Right lobe of liver (tissue), 6 donors: Measurements from ENCODE around the gene RUNX2. TPM values are rescaled to one million over a fixed set of nuclear protein-coding genes. Genes with fewer than 3 reads are reported as not detected.

ENCODE experiments used
- ATAC-seq, 4 donors: fragments of 200-7000 bp; cut with Tn5 transposase; one replicate each; pipeline ENCODE4 v1.9.1; 2020; ENCODE audit warnings: mild to moderate bottlenecking in 4 of 4, moderate library complexity in 4 of 4
- DNase-seq, 3 donors: peaks; one replicate each; pipeline ENCODE4 v3.0.0-alpha.2; 2020
- H3K27ac ChIP-seq, 3 donors: fragments of 200-600 bp; one replicate each; pipeline ENCODE4 v1.8.0; 2022
- H3K27me3 ChIP-seq, 2 donors: fragments of 200-600 bp; one replicate each; pipeline ENCODE4 v1.8.0; 2022
- H3K36me3 ChIP-seq, 4 donors: fragments of 200-600 bp; sonication (generic) in 1 of 4; one replicate each; pipeline versions ENCODE4 v1.5.1 to v1.8.0; 2017 to 2022; ENCODE audit warnings: control low read depth in 1 of 4
- H3K4me1 ChIP-seq, 4 donors: fragments of 200-600 bp; sonication (generic) in 1 of 4; one replicate each; pipeline versions ENCODE4 v1.5.1 to v1.8.0; 2017 to 2022; ENCODE audit warnings: control low read depth in 1 of 4
- H3K4me3 ChIP-seq, 3 donors: fragments of 200-600 bp; one replicate each; pipeline ENCODE4 v1.8.0; 2022
- H3K9me3 ChIP-seq, 4 donors: fragments of 200-600 bp; sonication (generic) in 1 of 4; one replicate each; pipeline versions ENCODE4 v1.5.1 to v1.8.0; 2017 to 2022; ENCODE audit warnings: control low read depth in 1 of 4
- CTCF ChIP-seq, 4 donors: fragments of 200-600 bp in 3 of 4; fragments of 450-650 bp in 1 of 4; IDR thresholded peaks; one replicate each; pipeline versions ENCODE4 v1.5.1 to v1.8.0; 2016 to 2022; ENCODE audit warnings: antibody characterized with exemption in 4 of 4, mild to moderate bottlenecking in 2 of 4
- POLR2A ChIP-seq: fragments of 450-650 bp; IDR thresholded peaks from one replicate; pipeline ENCODE4 v1.6.1; 2017; ENCODE audit warnings: antibody characterized with exemption, mild to moderate bottlenecking
- WGBS: methylation state at CpG from one replicate; pipeline ENCODE4 v1.1.6; 2018; ENCODE audit warnings: low coverage, low lambda C conversion rate; ENCODE audit not compliant: insufficient coverage; ENCODE audit errors: missing lambda C conversion rate; 5-methylcytosine and 5-hydroxymethylcytosine counted together
- intact Hi-C, 2 donors: fragments of 100-400 bp; cut with DNase I; formaldehyde crosslinking; loops; one replicate each; pipeline versions ENCODE4 v1.11.2 to v1.14.1; 2022
- total RNA-seq, 6 experiments: library from RNA; depleted of rRNA in 2 of 6; stranded (reverse); fragments of >200 nt in 2 of 6; fragmentation: NEBNext Ultra II Directional in 3 of 6; extraction: Animal tissue kit (Norgen Biotek cat#: 25700) in 3 of 6; gene quantifications; one replicate each; pipeline versions ENCODE4 v1.1.0 to v1.2.4, GENCODE V29; 2016 to 2023
- donor health status: DM: no; HTN: yes; CAD: no.
- donor health status: DM: no; HTN: no; CAD: no.
- donor health status: DM: no; HTN: no; CAD: no.
- donor health status: DM: no; HTN: yes; CAD: no.
- donor health status: DM: no; HTN: yes; CAD: no.

Gene RUNX2
- total RNA-seq, 6 experiments from 2014 or later = 0.15 to 0.80 (median 0.43) TPM

DNA sequence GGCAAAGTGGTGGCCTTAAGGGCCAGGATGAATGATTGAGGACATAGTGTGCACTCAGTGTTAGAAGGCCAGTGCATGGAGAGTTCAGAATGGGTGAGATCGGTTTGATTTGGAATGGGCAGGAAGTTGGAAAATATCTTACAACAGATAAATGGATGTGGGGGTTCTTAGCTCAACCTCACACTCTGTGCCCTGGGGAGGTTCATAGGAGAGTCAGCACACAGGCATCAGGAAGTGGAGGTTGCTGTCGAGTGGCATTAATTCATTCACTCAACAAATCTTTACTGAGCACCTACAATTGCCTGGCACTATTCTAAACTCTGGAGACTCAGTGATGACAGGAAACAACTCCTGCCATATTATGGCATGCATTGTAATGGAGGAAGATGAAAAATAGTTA, 363.3 kb downstream of the RUNX2 start:
- Histone ChIP-seq H3K4me1 (no peaks in the 10 kb centered on the region), H3K27me3 (no peaks in the 10 kb centered on the region), H3K27ac (no peak overlapping the region), H3K9me3 (no peaks in the 10 kb centered on the region), H3K4me3 (no peak overlapping the region), H3K36me3 (no peaks in the 10 kb centered on the region)
- TF ChIP-seq POLR2A (no peak), CTCF (IDR thresholded peaks at IDR 0.05) (no peak)
- ATAC-seq (no peak), DNase-seq (no peak)
- WGBS = 61% methylated on average over 2 of the region's 2 CpGs
- intact Hi-C loops = no loop called here

GRCh38 chr6:45692021-45692420, 363.9 kb downstream of the RUNX2 start:
- intact Hi-C loops = no loop called here
- Histone ChIP-seq H3K27me3 (no peaks in the 10 kb centered on the region), H3K27ac (no peak overlapping the region), H3K4me1 (no peaks in the 10 kb centered on the region), H3K9me3 (no peaks in the 10 kb centered on the region), H3K4me3 (no peak overlapping the region), H3K36me3 (no peaks in the 10 kb centered on the region)
- TF ChIP-seq POLR2A = no peak
- no peak for TF ChIP-seq CTCF (IDR thresholded peaks at IDR 0.05)
- WGBS = 85% methylated on average over 3 of the region's 3 CpGs
- ATAC-seq (no peak), DNase-seq (no peak)

DNA sequence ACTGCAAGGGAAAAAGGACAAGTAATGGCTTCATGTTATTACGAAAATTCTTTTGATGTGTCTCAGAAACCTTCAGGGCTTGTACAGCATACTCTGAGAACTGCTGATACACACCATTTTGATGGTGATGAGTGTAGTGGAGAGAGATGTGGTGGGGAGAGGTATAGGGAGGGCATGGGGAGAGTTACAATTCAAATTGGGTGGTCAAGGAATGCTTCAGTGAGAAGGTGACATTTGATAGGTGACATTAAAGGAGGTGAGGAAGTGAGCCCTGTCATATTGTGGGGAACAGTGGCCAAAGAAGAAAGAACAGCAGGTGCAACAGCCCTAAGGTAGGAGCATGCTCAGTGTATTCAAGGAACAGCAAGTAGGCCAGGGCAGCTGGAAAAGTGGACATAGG, 368.6 kb downstream of the RUNX2 start:
- Histone ChIP-seq H3K27me3 (no peaks in the 10 kb centered on the region), H3K27ac (no peak overlapping the region), H3K9me3 (no peaks in the 10 kb centered on the region), H3K4me3 (no peak overlapping the region), H3K36me3 (no peaks in the 10 kb centered on the region), H3K4me1 (no peaks in the 10 kb centered on the region)
- 67% methylated on average over 1 of the region's 1 CpG for WGBS
- intact Hi-C loops = no loop called here
- TF ChIP-seq POLR2A (no peak), CTCF (IDR thresholded peaks at IDR 0.05) (no peak)
- DNase-seq (no peak), ATAC-seq (no peak)

DNA sequence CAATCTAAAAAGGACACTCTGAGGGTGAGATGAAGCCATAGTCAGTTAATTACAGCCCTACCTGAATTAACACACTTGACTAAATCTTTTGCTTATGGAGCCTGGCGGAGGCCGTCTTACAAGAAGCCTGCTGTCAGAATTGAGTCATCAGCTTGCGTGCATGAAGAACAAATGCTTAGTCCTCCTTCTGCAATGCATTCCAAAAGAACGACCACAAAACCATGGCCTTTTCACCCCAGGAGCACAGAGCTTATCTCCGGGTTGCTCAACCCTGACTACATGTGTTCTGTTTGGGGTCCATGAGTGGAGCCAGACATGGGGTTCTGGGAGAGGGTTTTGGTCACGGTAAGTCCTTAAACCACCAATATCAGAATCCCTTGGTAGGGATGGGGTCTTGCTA, 369.5 kb downstream of the RUNX2 start:
- ATAC-seq (no peak), DNase-seq (no peak)
- H3K4me3 ChIP-seq = no peak overlapping the region
- intact Hi-C loops = no loop called here
- TF ChIP-seq CTCF (IDR thresholded peaks at IDR 0.05) = no peak
- TF ChIP-seq POLR2A = no peak
- no peaks in the 10 kb centered on the region for H3K27me3 ChIP-seq
- H3K4me1 ChIP-seq = no peaks in the 10 kb centered on the region
- no peaks in the 10 kb centered on the region for H3K36me3 ChIP-seq
- WGBS = 100% methylated on average over 1 of the region's 6 CpGs
- no peak overlapping the region for H3K27ac ChIP-seq
- H3K9me3 ChIP-seq = no peaks in the 10 kb centered on the region

DNA sequence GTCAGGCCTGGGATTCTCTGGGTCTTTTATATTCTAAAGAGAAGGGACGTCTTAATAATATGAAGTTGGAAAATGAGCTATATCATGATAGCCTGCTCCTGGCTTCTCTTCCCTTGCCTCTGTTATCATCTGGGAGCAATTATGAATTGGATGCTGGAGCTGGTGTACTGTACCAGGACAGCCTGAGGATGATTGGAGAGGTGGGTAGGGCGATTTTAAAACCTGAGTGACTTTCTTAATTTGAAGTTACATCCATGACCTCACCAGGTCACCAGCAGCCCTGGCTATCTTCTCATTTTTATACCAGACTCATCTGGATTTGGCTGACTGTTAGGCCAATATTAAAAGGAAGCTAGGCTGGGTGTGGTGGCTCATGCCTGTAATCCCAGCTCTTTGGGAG, 369.9 kb downstream of the RUNX2 start:
- Histone ChIP-seq H3K27ac (no peak overlapping the region), H3K4me3 (no peak overlapping the region), H3K9me3 (no peaks in the 10 kb centered on the region), H3K4me1 (no peaks in the 10 kb centered on the region), H3K36me3 (no peaks in the 10 kb centered on the region), H3K27me3 (no peaks in the 10 kb centered on the region)
- TF ChIP-seq POLR2A (no peak), CTCF (IDR thresholded peaks at IDR 0.05) (no peak)
- no peak for ATAC-seq
- no peak for DNase-seq
- intact Hi-C loops = no loop called here
- 50% methylated on average over 1 of the region's 2 CpGs for WGBS
